HEK293 (cell line): ENCODE data around the gene GCK.

Experiments
- CTCF ChIP-seq: fragments of 450-650 bp; formaldehyde crosslinking; IDR thresholded peaks from 2 replicates; pipeline ENCODE4 v1.5.1; 2016; ENCODE audit warnings: missing biosample characterization, missing genetic modification characterization
- GLI4 ChIP-seq: fragments of 450-650 bp; formaldehyde crosslinking; IDR thresholded peaks from 2 replicates; pipeline ENCODE4 v1.5.1; 2016; ENCODE audit warnings: missing biosample characterization, missing genetic modification characterization
- ZFP3 ChIP-seq: fragments of 450-650 bp; formaldehyde crosslinking; IDR thresholded peaks from 2 replicates; pipeline ENCODE4 v1.5.1; 2016; ENCODE audit warnings: low read depth, missing biosample characterization, missing genetic modification characterization
- ZNF24 ChIP-seq: fragments of 450-650 bp; formaldehyde crosslinking; IDR thresholded peaks from 2 replicates; pipeline ENCODE4 v1.5.1; 2016; ENCODE audit warnings: missing biosample characterization, missing genetic modification characterization
- TF ChIP-seq, protein P1 (sequence below): fragments of 450-650 bp; formaldehyde crosslinking; IDR thresholded peaks from 2 replicates; pipeline ENCODE4 v1.5.1; 2016; ENCODE audit warnings: missing biosample characterization, missing genetic modification characterization

- TF ChIP-seq CTCF (tag by site-specific recombination) (no peak), ZNF24 (tag by site-specific recombination) (no peak), ZFP3 (tag by site-specific recombination) (no peak), GLI4 (no peak)
- TF ChIP-seq, protein P1, sequence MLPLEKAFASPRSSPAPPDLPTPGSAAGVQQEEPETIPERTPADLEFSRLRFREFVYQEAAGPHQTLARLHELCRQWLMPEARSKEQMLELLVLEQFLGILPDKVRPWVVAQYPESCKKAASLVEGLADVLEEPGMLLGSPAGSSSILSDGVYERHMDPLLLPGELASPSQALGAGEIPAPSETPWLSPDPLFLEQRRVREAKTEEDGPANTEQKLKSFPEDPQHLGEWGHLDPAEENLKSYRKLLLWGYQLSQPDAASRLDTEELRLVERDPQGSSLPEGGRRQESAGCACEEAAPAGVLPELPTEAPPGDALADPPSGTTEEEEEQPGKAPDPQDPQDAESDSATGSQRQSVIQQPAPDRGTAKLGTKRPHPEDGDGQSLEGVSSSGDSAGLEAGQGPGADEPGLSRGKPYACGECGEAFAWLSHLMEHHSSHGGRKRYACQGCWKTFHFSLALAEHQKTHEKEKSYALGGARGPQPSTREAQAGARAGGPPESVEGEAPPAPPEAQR (tag by site-specific recombination) = no peak
Observed at GRCh38 chr7:44140341-44140740, 48.9 kb downstream of the GCK start.
